Panc1 (cell line): Measurements from ENCODE around the gene CFAP141.

Experiments
- CTCF ChIP-seq: fragments of 450-650 bp; IDR thresholded peaks from 2 replicates; pipeline ENCODE4 v1.5.1; 2017; ENCODE audit warnings: mild to moderate bottlenecking
- REST ChIP-seq, 2 experiments: IDR thresholded peaks; 2 replicates each; pipeline ENCODE4 v1.6.1; 2011 to 2012; ENCODE audit warnings: low read depth in 2 of 2, control low read depth in 1 of 2, low read length in 1 of 2, mild to moderate bottlenecking in 1 of 2, moderate library complexity in 1 of 2; ENCODE audit not compliant: insufficient read depth in 1 of 2

GRCh38 chr1:154174654-154175053 is 31.5 kb downstream of the CFAP141 start:
- TF ChIP-seq CTCF, result no peak
- TF ChIP-seq REST (IDR thresholded peaks at IDR 0.05; ENCODE audit: insufficient read depth in 1 of 2, low read depth in 2 of 2, low read length in 1 of 2), result no peak
